Measurements from ENCODE around the gene TULP1.
A peak's percentile ranks its signal among the peaks of the same experiment; 100 is the strongest.

The TULP1 gene

GRCh38 chr6:35454391-35455110, 58.1 kb downstream of the TULP1 start:
- DNase-seq: no peak

- DNase-seq: no peak
Measured at GRCh38 chr6:35453236-35453635, 59.5 kb downstream of the TULP1 start.

- peak; percentile 100 for DNase-seq
Measured at GRCh38 chr6:35452183-35453090, 60.3 kb downstream of the TULP1 start, which contains the start of gene FANCE. FANCE (plus strand) TSS chr6:35452338; CDS start chr6:35452546, 208 bp downstream.

- DNase-seq: no peak
Measured at GRCh38 chr6:35451354-35452182, 61.1 kb downstream of the TULP1 start.

- DNase-seq: peak; percentile 47
Measured at GRCh38 chr6:35449287-35449881, 63.3 kb downstream of the TULP1 start.

- DNase-seq: no peak
Measured at GRCh38 chr6:35448191-35448590, 64.5 kb downstream of the TULP1 start.
